HepG2 (cell line): ENCODE measurements around the gene LCE1C.

Experiments
- ATF3 ChIP-seq: sonication (generic); formaldehyde crosslinking; IDR thresholded peaks from 2 replicates; pipeline ENCODE4 v1.4.0; 2020; ENCODE audit warnings: missing genetic modification reagents
- CBX2 ChIP-seq, 2 experiments: fragments of 200-600 bp in 1 of 2; sonication (generic); formaldehyde crosslinking in 1 of 2; IDR thresholded peaks; 2 replicates each; pipeline versions ENCODE4 v1.7.0 to v1.8.1; 2018 to 2022; ENCODE audit warnings: low read depth in 2 of 2, low read length in 1 of 2, mild to moderate bottlenecking in 1 of 2, missing genetic modification reagents in 1 of 2
- CTCF ChIP-seq: sonication (generic); formaldehyde crosslinking; IDR thresholded peaks from 2 replicates; pipeline ENCODE4 v1.5.0; 2020; ENCODE audit warnings: mild to moderate bottlenecking, missing genetic modification reagents, moderate library complexity
- GABPB1 ChIP-seq: IDR thresholded peaks from 2 replicates; pipeline ENCODE4 v1.6.1; 2016; ENCODE audit warnings: mild to moderate bottlenecking, missing genetic modification reagents, moderate library complexity, missing compliant biosample characterization
- KMT2B ChIP-seq: IDR thresholded peaks from 2 replicates; pipeline ENCODE4 v1.6.1; 2016; ENCODE audit warnings: missing genetic modification reagents, missing compliant biosample characterization
- RFX5 ChIP-seq: IDR thresholded peaks from 2 replicates; pipeline ENCODE4 v1.6.1; 2011; ENCODE audit warnings: low read depth, low read length, improper control_type of control experiment
- ZFP36L2 ChIP-seq: sonication (generic); formaldehyde crosslinking; IDR thresholded peaks from 2 replicates; pipeline ENCODE4 v1.4.0; 2020; ENCODE audit warnings: missing genetic modification reagents
- ZFYVE20 ChIP-seq: sonication (generic); formaldehyde crosslinking; IDR thresholded peaks from 2 replicates; pipeline ENCODE4 v1.8.0; 2023; ENCODE audit warnings: low read depth, mild to moderate bottlenecking, moderate library complexity, missing genetic modification reagents, borderline replicate concordance
- ZNF280B ChIP-seq: sonication (generic); formaldehyde crosslinking; IDR thresholded peaks from 2 replicates; pipeline ENCODE4 v1.5.0; 2020; ENCODE audit warnings: missing genetic modification reagents, mild to moderate bottlenecking, borderline replicate concordance

GRCh38 chr1:152796421-152796820 lies 10.0 kb downstream of the LCE1C start, which contains the start of gene LCE1D:
- no peak for TF ChIP-seq RFX5
- TF ChIP-seq GABPB1 (CRISPR knock-in tag): no peak
- TF ChIP-seq KMT2B (CRISPR knock-in tag): no peak
- TF ChIP-seq ATF3 (CRISPR knock-in tag): no peak
- no peak for TF ChIP-seq ZNF280B (CRISPR knock-in tag)
- no peak for TF ChIP-seq CBX2 (IDR thresholded peaks at IDR 0.05; ENCODE audit: low read depth, low read length)
- no peak for TF ChIP-seq CBX2 (CRISPR knock-in tag; IDR thresholded peaks at IDR 0.05; ENCODE audit: low read depth)
- no peak for TF ChIP-seq ZFYVE20 (CRISPR knock-in tag)
- TF ChIP-seq CTCF (CRISPR knock-in tag): no peak
- TF ChIP-seq ZFP36L2 (CRISPR knock-in tag): no peak
